Measurements from ENCODE around the gene LDLRAD4.

GRCh38 chr18:13300029-13300428 lies 81.5 kb downstream of the LDLRAD4 start:
- TF ChIP-seq CTCF (IDR thresholded peaks at IDR 0.05): no peak
- no peak for TF ChIP-seq POLR2A (IDR thresholded peaks at IDR 0.05)

All from tibial nerve (tissue), 3 donors.